C4-2B (cell line): ENCODE results near the gene BMP2K.

Source experiments
- H3K27ac ChIP-seq: fragments of 450-650 bp; 2 replicates; pipeline ENCODE4 v1.5.1; 2017
- CTCF ChIP-seq: fragments of 450-650 bp; conservative IDR thresholded peaks from 2 replicates; pipeline ENCODE4 v1.5.1; 2017; ENCODE audit warnings: mild to moderate bottlenecking
- ZFX ChIP-seq: fragments of 450-650 bp; IDR thresholded peaks from 2 replicates; pipeline ENCODE4 v1.6.1; 2017

The BMP2K gene

DNA sequence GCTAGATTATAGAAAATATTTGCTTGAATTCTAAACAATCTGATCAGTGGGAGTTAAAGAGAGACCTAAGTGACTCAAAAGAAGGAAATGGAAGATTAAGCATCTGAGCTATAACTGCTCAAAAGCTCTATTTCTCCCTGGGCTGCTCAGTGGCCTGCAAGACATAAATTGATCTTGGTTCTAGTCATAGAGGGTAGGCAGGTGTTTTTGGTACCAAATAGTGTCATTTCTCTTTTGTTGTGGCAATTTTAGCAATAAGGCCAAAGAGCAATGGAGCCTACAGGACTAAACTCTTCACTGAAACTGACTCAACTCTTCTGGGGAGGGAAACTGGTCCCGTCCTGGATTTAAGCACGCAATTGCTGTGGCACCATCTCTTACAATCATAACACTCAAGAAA, 33.9 kb upstream of the BMP2K start:
- no peak overlapping the region for H3K27ac ChIP-seq
- TF ChIP-seq CTCF, result no peak
- TF ChIP-seq ZFX, result no peak

DNA sequence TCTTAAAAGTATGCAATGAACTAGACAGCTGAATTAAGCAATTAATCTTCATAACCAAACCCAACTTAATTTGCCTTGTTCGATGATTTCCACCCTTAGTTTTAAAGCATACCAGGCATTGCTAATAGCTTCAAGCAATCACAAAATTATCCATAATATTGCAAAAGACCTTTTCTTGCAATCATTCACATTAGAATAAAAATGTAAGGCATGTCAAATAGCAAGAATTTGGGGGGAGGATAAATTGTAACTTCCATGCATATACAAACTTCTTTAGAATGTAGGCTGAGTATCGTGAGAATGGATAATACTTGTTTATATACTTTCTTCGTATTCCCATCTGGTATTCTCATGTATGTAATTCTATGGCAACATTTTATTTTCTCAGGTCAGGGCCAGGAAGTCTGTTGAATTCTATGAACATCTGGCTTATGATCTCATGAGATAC, 28.7 kb upstream of the BMP2K start:
- TF ChIP-seq ZFX, result no peak
- no peak for TF ChIP-seq CTCF
- no peak overlapping the region for H3K27ac ChIP-seq

DNA sequence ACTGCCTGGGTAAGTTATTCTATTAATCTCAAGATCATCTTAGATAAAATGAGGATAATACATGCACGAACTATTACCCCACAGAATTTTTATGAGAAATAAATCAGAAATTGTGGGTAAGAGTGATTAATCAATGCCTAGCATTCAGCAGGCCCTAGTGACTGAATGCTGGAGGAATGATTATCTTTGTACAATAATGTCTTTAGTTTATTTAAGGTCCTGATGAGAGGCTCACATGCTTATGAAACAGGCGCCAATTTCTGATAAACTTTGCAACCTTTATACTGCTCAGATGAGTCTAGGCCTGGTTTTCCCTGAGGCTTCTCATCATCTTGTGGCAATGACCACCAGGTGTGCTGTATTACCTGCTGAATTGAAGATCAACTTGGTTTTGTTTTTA, 27.8 kb upstream of the BMP2K start:
- TF ChIP-seq CTCF (no peak; the same call in 1 of the 2 replicates), ZFX (no peak)
- H3K27ac ChIP-seq, result no peak overlapping the region

GRCh38 chr4:78749258-78749971, 26.7 kb upstream of the BMP2K start:
- no peak overlapping the region for H3K27ac ChIP-seq
- TF ChIP-seq ZFX (no peak), CTCF (no peak)

- H3K27ac ChIP-seq, result no peak overlapping the region
- no peak for TF ChIP-seq CTCF
Measured at GRCh38 chr4:78749972-78750727, 26.0 kb upstream of the BMP2K start.

DNA sequence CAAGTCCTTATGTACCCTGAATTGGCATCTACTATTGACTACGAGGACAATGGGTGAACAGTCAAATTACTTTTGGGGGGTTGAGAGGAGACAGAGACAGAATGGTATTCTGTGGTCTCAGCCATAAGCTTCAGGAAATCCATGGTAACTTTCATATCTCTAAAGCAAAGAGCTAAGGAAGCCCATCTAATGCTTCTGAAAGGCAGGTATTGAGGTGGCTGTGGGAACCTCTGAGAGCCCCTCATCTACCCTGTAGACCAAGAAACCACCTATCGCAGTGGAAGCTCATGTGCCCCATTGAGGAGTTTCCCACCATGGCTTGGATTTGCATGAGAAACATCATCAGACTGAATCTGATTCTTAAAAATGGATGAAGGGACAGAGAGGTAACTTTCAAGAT, 23.1 kb upstream of the BMP2K start:
- no peak for TF ChIP-seq CTCF
- no peak overlapping the region for H3K27ac ChIP-seq

DNA sequence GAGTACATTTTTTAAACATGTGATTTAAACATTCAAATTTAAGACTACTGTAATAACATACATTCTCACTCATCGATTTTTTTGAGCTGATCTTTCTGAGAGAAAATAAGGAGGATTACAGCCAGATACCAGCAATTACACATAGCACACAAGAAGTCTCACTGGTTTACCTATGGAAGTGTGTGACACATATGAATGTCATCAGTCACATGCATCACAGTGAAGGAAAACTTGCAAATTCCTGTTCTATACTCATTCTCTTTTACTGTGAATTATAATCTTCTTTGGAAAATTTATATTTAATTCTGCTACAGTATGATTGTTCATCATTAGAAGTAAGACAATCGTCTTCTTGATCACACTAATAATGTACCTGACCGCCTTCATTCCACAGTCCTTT, 21.3 kb upstream of the BMP2K start:
- TF ChIP-seq ZFX, result no peak
- no peak for TF ChIP-seq CTCF
- H3K27ac ChIP-seq, result no peak overlapping the region
